Fibroblast of skin of abdomen (primary cell): ENCODE data around the gene YWHAG.
"Not testable (repeated sequence)": the region's sequence is repeated elsewhere in the genome, so short reads cannot be mapped to it uniquely, and the experiment has no call there.

Experiments
- DNase-seq: peaks from one replicate; pipeline ENCODE4 v3.0.0-alpha.2; 2013

Gene YWHAG

DNA sequence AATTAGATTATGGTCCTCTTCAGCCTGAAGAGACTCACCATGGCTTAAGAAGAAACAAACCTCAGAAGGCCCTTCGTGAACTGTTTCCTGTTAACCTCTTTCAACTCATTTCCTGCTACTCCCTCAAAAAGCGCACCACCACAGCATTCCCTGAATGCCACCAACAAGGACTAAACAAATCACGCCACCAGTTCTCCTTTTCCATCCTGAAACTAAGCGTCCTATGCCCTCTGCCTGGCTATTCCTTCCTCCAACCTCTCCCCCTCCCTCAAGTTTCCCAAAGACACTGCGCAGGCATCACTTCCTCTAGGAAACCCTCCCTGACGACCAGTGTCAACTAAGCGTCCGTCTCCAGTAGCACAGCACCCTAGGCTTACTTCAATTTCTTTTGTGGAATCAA lies 12.0 kb downstream of the YWHAG start:
- no peak for DNase-seq

DNA sequence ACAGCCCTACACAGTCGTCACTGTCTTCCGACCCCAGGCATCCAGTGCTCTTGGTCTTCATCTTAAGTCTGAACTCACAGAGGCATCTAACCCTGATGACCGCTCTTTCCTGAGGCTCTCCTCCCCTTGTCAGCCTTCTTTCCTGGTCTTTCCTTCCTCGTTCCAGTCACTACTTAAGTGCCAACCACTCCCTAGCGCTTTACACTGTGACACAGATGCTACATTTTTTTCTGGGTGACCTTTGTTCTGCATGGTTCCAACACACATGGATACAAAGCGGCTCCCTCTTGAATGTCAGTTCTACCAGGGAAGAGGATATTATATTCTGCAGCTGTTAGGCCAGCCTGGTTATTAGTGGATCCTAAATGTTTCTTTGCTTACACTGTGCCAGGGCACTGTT lies 12.7 kb downstream of the YWHAG start:
- DNase-seq = no peak

DNA sequence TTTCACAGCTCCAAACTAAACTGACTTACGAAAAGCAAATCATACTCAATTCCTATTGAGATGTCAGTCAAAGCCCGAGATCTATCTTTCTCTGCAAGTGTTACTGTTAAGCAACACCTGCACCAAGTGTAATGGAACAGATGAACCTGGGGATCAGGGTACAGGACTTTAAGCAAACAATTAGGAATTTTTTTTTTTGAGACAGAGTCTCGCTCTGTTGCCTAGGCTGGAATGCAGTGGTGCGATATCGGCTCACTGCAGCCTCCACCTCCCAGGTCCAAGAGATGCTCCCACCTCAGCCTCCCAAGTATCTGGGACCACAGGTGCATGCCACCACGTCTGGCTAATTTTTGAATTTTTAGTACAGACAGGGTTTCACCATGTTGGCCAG lies 14.9 kb downstream of the YWHAG start:
- DNase-seq = no peak

DNA sequence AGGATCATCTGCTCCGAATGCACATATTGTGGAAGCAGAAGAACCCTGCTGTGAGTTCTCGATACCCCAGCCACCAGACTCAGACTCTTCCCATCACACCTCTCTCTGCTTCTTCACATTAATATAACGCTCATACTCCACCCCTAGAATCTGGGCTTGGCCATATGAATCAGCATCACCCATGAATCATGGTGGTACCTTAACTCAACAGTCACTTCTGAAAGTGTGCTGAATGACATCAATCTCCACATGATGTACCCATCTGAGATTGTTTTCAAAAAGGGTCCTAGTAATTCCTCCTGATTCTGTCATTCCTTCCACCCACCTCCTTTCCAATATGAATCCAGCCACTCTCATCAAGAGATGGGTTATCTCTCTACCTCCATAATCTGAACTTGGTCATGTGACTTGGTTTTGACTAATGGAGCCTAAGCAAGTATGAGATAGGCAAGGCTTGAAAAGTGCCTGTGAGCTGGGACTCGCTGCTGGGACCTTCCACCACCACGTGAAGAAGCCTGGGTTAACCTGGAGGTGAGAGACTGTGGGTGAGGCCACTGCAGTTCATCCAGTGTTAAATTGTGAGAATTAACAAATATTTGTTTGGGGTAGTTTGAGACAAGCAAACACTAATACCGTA lies 15.4 kb downstream of the YWHAG start:
- no peak for DNase-seq

DNA sequence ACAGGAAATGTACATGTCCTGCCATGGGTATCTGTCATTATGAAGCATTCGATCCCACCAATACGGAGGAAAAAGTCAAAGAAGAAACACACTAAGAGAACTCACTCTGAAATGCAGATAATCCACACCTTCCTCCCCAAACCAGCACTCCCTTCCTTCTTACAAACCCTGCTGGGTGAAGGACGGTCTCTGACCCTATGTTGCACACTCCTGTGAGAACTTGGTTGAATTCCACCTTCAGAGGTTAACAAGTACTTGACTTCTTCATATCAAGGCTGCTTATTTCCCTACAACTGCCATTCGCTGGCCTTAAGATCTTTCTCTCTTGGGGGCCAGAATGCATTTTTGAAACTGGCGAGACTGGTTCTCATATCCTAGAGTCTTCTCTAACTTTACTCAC lies 16.6 kb downstream of the YWHAG start:
- DNase-seq = no peak

DNA sequence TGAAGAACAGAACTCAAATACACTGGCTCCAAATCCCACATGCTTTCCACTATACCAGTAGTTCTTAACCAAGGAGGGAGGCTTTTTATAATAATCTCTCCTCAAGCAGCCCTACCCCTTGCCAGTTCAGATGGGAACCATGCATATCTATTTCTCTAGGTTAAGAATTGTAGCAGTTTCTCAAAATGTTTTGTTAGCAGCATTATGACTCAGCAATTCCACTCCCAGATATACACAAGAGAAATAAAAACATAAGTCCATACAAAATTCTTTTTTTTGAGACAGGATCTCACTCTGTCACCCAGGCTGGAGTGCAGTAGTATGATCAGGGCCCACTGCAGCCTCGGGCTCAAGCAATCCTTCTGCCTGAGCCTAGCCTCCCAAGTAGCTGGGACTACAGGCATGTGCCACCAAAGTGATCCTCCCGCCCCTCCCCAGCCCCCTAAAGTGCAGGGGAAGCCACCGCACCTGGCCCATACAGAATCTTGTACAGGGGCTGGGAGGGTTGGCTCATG lies 18.1 kb downstream of the YWHAG start:
- DNase-seq = peak; percentile 46

DNA sequence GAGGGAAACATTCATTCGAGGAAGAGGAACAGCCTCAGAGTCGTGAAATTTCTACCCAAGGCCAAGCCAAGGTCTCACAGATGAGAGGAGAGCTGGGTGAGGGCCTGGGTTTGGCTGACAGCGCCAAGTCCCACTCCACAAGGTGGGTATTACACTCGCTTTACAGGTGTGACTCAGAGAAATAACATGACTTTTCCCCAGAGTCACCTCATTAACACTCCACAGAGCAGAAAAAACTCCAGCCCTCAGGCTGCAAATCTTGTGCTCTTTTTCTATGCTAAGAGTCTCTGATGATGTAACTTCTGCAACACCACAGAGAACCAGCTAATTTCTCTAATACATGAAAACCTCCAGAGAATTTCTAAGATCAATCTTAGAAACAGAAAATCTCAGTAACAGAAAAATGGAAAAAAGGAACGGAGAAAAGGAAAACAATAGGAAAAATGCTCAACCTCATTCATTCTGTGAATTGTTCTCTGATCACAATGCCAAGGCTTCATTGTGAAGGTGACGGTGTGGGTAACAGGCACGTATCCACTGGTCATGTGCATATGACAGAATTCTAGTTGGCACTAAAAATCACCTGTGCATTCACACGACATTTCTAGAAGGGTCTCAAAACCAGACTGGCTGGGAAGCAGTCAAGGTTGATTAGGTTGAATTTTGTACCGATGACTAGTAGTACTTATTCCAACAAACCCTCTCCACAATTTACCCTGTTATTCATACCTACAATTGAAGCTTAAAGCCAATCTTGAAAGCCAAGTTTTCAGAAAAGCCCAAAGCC lies 20.3 kb downstream of the YWHAG start:
- no peak for DNase-seq

DNA sequence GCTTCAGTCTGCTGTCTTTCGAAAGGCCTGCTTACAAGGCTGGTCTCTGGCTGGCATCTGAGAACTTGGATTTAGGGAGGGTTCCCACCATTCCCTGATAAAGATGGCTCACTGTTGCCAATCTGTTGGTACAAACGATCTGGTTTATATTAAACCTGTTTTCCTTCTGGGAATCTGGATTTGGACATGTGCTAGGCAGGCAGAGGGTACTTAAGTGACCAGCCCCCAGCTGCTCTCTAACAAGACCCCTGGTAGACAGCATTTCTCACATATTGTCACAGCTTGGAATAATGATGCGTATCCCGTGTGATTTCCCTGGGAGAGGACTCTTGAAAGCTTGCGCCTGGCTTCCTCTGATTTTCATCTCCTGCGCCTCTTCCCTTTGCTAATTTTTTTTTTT lies 21.6 kb downstream of the YWHAG start:
- no peak for DNase-seq

DNA sequence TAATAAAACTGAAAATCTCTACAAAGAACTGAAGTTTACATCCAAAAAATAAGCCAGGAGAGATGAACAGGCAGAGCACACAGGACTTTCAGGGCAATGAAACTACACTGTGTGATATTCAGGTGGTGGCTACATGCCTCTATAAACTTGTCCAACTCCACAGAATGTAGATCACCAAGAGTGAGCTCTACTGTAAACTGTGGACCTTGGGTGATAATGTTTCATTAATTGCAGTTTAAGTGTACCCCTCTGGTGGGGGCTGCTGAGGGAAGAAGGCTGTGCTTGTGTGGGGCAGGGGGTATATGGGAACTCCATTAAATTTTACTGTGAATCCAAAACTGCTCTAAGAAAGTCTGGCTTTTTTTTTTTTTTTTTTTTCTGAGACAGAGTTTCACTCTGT lies 22.7 kb downstream of the YWHAG start:
- DNase-seq = no peak

DNA sequence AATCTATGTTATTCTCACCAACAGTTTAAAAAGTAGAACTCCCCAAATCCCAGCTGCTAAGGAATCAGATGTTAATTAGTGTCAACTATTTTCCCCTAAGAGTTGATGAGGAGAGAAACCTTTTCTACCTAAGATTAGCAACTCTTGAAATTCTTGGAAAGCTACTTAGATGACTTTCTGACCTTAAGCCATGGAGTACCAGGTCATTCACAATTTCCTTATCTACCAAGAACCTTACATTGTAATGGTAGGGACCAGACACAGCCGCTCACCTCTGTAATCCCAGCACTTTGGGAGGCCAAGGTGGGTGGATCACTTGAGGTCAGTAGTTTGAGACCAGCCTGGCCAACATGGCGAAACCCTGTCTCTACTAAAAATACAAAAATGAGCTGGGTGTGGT lies 23.4 kb downstream of the YWHAG start:
- not testable (repeated sequence) for DNase-seq

DNA sequence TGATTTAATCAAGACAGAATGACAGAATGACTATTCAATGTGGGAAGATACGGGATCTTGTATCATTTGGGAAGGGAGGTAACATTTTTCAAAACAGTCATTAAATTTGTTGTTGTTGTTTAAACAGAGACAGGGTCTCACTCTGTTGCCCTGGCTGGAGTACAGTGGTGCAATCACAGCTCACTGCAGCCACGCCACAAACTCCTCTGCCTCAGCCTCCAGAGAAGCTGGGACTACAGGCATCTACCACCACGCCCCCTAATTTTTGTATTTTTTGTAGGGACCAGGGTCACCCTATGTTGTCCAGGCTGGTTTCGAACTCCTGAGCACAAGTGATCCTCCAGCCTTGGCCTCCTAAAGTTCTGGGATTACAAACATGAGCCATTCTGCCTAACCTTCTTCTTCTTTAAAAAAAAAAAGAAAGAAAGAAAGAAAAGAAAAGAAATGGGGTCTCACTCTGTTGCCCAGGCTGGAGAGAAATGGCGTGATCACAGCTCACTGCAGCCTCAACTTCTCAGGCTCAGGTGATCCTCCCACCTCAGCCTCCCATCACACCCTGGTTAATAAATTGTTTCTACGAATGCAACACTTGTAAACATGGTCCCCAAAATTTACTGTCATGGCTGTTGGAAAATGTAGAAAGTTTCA lies 24.3 kb downstream of the YWHAG start:
- no peak for DNase-seq

DNA sequence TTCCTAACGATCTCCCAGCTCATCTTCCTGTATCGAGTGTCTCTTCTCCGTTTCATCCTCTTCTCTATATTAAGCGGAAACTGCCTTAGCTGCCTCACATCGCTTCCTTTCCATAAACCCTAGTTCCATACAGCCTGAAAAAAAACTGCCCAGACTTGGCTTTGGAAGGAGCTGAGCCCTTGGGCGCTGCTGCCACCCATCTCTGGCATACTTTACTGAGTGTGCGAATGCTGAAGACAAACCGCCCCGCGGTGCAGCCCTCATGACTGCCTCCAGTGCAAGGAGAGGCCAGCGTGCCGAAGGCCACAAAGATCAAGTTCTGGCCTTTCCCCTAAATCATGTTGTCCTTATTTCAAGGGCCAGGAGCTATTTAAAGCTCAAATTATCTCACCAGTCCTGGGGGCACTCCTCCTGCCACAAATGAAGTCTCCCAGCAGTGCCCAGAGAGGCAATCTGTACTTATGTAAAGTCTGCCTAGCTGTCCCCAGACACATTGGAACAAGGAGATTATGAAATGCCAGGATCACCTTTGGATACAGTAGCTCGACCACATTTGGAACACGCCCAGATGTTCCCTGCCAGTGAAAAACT lies 25.2 kb downstream of the YWHAG start:
- DNase-seq = no peak

DNA sequence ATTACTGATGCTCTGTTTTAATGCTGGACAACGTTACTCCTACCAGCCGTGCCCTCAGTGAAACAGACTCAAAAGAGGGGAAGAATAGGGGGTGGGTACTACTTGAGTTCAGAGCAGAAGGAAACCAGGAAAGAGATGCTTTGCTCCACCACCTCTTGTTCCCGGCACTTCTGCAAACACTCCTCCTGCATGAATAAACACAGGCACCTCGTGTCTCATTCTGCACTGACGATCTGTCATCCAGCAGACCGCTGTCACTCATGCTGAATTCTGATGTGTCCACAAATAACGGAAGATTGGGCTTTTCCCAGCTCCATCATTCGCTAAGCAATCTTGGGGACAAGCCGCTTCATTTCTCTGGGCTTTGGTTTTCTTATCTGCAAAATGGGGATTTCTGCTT lies 26.7 kb downstream of the YWHAG start:
- no peak for DNase-seq

DNA sequence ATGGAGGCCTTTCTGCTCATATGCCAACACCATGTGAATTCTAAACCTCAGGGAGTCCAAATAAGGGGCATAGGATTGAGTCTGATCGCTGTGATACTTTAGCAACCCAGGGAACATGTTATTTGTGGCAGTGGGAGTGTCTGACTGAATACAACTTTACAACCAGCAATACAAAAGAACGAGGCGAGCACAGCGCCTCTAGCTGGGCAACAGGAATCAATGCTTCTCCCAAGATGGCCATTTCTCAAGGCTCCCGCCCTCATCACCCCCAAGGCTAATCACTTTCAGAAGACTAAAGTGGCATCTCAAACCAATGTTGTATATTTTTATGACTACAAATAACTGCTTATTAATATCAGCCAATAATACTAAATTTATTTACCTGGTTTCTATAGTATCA lies 28.1 kb downstream of the YWHAG start:
- no peak for DNase-seq

DNA sequence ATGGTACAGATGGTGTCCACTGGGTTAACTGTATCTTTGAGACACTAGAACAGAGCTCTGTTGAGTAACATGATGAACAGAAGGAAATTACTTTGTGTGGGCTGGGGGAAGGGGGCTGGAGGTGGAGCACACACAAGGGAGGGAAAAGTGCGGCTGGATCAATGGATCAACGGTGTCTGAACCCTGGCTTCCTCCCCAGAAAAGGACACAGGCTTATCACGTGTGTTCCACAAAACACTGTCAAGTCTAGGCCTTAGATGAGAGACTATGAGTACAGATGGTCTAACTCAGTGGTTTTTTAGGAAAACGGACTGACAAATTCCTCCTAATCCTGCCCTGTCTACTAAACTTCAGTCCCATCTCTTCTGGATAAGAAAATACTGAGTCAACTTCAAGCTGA lies 28.5 kb downstream of the YWHAG start:
- DNase-seq = no peak

DNA sequence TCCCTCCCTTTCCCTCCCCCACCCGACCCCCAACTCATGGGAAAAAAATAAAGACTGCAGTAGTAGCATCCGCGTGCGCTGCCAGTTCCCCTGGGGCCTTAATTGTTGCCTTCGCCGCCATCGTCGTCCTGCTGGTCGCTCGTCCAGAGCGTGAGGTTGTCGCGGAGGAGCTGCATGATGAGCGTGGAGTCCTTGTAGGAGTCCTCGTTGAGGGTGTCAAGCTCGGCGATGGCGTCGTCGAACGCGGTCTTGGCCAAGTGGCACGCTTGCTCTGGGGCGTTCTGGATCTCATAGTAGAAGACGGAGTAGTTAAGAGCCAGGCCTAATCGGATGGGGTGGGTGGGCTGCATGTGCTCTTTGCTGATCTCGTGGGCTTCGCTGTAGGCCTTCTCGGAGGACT lies 29.3 kb downstream of the YWHAG start:
- DNase-seq = no peak

DNA sequence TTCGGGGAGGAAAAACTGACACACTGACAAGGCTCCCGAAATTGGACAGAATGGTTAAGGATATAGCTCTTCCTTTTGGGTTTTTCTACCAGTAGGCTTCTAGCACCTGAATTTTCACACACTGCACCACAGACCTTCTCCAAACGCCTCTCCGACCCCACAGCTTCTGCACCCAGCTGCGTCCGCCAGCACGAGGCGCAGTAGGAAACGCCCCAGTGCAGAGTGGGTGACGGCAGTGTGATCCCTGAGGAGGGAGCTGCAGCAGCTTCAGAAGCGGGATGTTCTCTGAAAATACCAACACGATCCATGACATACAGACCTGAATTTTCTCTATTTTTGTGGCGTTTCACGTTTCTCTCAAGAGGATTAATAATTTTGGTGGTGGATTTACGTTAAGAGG lies 30.4 kb downstream of the YWHAG start:
- no peak for DNase-seq

DNA sequence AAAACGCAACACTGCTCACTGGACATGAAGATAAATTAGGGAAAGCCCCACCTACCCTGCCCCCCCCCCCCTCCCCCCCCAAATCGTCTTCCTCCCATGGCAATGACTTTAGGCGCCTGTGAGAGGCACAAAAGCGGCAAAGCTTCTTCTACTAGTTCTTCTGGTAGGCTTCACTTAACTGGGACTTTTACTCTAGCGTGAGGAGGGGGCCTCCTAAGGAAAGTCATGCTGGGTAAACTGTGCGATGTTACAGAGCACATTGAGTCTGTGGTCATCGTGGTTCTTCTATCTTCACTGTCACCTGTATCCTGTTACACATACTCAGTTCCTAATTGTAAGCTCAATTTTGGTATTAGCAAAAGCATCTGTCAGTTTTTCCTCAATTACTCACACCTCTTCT lies 31.2 kb downstream of the YWHAG start:
- no peak for DNase-seq

DNA sequence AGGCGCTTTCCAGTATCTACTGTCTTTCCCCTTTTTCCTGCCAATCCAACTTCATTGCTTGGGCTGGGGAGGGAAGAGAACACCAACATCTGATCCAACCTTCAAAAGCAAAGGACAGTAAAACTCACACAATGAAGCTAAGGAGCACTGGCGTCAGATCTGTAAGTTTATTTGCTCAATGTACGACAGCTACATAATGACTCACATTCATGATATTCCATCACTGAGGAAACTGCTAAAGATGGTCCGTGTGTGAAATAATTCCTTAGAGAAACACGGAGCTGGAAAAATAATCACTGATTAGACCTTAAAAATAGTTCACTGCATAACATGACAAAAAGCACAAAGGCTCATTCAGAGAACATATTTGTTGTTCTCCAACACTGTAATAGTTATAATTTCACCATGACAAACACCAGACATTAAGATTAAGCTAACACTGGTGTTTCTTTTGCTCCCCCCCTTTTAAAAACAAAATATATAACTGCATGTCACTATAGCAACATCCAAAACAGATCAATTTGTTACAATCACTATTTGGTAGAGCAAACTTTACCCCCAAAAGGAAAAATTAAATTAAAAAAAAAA lies 32.1 kb downstream of the YWHAG start:
- no peak for DNase-seq

DNA sequence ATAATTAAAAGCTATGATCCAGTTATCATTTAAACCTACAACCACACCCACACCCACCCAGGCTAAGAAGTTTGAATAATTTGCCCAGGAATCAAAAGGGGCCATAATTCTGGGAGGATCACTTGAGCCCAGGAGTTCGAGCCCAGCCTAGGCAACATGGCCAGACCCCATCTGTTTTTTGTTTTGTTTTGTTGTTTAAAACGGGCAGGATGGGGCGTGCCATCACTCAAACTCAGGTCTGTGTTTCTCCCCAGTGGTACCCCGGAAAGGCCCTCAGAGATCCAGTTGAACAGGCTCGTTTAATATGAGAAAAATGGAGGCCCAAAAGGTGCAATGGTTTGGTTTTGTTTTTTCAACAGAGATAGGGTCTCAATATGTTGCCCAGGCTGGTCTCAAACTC lies 33.0 kb downstream of the YWHAG start:
- DNase-seq = no peak

DNA sequence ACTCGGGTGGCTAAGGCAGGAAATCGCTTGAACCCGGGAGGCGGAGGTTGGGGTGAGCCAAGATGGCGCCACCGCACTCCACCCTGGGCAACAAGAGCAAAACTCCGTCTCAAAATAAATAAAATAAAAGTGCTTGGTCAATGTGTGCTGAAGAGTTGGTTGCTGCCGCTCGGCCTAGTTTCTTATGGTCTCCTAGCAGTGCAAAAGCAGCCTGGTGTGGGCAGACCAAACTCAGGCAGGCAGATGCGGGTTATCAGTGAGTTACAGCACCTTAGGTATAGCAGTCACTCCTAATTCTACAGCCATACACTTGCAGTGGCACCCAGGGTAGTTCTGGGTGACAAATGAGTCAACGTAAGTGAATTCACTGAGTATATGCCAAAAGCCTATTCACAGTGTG lies 33.7 kb downstream of the YWHAG start:
- DNase-seq = no peak

DNA sequence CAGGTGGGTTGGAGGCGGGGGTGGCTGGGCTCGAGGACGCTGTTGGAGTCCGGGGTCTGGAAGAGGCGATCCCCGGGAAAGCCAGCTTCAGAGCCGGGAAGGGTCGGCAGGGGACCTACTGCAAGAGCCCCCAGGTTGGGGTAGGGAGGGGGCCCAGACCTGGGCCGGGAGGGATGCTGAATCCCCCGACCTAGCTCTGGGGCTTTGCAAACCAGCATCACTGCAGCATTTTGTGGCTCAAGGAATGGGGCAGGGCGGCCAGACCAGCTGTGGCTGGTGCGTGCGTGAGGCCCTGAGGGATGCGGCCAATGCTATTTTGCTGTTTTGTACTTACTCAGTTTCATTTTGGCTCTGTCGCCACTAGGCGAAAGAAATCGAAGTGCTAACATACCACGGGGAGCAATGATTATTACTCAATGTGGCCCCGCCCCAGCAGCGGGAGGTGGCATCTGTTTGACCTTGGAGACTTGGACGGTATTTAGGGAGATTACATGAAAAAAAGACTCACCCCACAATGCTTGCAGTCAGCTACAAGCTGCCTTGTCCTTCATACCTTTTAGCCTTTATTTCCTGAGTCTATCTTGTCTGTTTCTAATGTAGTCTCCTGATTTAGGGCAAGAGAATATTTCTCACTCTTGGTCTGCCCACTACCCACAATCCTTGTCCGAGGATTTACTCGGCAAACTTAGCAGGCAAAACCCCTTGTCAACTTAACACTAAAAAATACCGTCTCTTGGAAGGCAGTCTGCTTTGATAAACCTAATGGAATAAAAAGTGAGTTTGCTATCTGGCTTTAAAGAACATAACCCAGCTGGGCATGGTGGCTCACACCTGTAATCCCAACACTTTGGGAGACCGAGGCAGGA lies 40.1 kb downstream of the YWHAG start:
- peak; percentile 83 for DNase-seq
